IMR-90 (cell line): ENCODE measurements around the gene ZDHHC6.
A peak's percentile ranks its signal among the peaks of the same experiment; 100 is the strongest.

Experiments used
- BHLHE40 ChIP-seq: fragments of 150-350 bp; IDR thresholded peaks from 2 replicates; pipeline ENCODE4 v1.6.1; 2016; ENCODE audit warnings: mild to moderate bottlenecking, low read depth, low read length
- CEBPB ChIP-seq: IDR thresholded peaks from 2 replicates; pipeline ENCODE4 v1.6.1; 2012; ENCODE audit warnings: low read depth, low read length, improper control_type of control experiment
- FOS ChIP-seq: fragments of 150-350 bp; IDR thresholded peaks from 2 replicates; pipeline ENCODE4 v1.6.1; 2016; ENCODE audit warnings: low read depth, low read length
- MAFK ChIP-seq: IDR thresholded peaks from 2 replicates; pipeline ENCODE4 v1.6.1; 2012; ENCODE audit warnings: low read depth, low read length, improper control_type of control experiment
- MAZ ChIP-seq: IDR thresholded peaks from 2 replicates; pipeline ENCODE4 v1.6.1; 2012; ENCODE audit warnings: low read depth, mild to moderate bottlenecking, low read length, improper control_type of control experiment, moderate library complexity, borderline replicate concordance
- MXI1 ChIP-seq: IDR thresholded peaks from 2 replicates; pipeline ENCODE4 v1.6.1; 2012; ENCODE audit warnings: low read depth, mild to moderate bottlenecking, low read length, moderate library complexity, borderline replicate concordance
- NFE2L2 ChIP-seq: fragments of 150-350 bp; IDR thresholded peaks from 2 replicates; pipeline ENCODE4 v1.6.1; 2016; ENCODE audit warnings: low read depth, mild to moderate bottlenecking, low read length
- POLR2A ChIP-seq: IDR thresholded peaks from 2 replicates; pipeline ENCODE4 v1.6.1; 2012; ENCODE audit warnings: mild to moderate bottlenecking, low read depth, low read length
- RAD21 ChIP-seq: IDR thresholded peaks from 2 replicates; pipeline ENCODE4 v1.6.1; 2012; ENCODE audit warnings: low read length, improper control_type of control experiment
- RCOR1 ChIP-seq: IDR thresholded peaks from 2 replicates; pipeline ENCODE4 v1.6.1; 2012; ENCODE audit warnings: mild to moderate bottlenecking, low read length, improper control_type of control experiment; ENCODE audit not compliant: insufficient replicate concordance
- RFX5 ChIP-seq: IDR thresholded peaks from 2 replicates; pipeline ENCODE4 v1.8.0; 2012; ENCODE audit warnings: low read depth, mild to moderate bottlenecking, low read length, moderate library complexity
- SMC3 ChIP-seq: fragments of 150-350 bp; IDR thresholded peaks from 2 replicates; pipeline ENCODE4 v1.6.1; 2016; ENCODE audit warnings: low read depth, mild to moderate bottlenecking, antibody characterized with exemption, low read length, moderate library complexity
- TF ChIP-seq, protein P1 (sequence below): conservative IDR thresholded peaks from 2 replicates; pipeline ENCODE4 v1.5.1; 2012; ENCODE audit warnings: mild to moderate bottlenecking, low read depth, low read length, improper control_type of control experiment
- TF ChIP-seq, protein P2 (sequence below): fragments of 150-350 bp; IDR thresholded peaks from 2 replicates; pipeline ENCODE4 v1.6.1; 2017; ENCODE audit warnings: mild to moderate bottlenecking, antibody characterized with exemption, low read length, low read depth

DNA sequence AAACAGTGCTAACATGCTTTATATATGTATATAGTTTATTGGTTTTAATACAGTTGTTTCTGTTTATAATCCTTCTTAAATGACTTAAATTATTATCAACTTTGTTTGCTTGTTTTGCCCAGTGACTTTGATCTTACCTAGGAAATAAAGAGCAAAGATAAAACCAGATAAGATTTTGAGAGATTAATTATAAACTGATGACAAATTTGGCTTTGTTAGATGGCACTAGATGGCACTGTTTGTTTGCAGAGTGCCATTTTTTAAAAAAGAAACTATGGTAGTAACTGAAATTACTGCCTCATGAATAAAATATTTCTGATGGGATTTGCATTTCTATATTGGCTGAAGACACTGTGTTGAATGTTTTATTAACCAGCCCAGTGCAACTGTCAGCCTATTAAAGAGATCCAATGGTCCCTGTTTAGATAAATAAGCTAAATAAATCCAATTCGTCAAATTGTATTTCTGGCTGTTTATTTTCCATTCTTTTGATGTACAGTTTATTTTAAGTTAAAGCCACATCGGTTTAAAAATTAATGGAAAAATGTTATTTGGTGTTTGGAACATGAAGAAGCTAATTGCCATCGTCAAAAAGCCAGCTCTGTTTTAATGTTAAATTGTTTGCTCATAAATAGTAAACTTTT, 29.0 kb upstream of the ZDHHC6 start:
- TF ChIP-seq POLR2A (no peak), MXI1 (no peak), RFX5 (no peak), FOS (no peak), SMC3 (peak; percentile 68), RAD21 (peak; percentile 82), MAZ (no peak), RCOR1 (no peak), CEBPB (no peak), MAFK (no peak), NFE2L2 (no peak), BHLHE40 (no peak)
- TF ChIP-seq, protein P1, sequence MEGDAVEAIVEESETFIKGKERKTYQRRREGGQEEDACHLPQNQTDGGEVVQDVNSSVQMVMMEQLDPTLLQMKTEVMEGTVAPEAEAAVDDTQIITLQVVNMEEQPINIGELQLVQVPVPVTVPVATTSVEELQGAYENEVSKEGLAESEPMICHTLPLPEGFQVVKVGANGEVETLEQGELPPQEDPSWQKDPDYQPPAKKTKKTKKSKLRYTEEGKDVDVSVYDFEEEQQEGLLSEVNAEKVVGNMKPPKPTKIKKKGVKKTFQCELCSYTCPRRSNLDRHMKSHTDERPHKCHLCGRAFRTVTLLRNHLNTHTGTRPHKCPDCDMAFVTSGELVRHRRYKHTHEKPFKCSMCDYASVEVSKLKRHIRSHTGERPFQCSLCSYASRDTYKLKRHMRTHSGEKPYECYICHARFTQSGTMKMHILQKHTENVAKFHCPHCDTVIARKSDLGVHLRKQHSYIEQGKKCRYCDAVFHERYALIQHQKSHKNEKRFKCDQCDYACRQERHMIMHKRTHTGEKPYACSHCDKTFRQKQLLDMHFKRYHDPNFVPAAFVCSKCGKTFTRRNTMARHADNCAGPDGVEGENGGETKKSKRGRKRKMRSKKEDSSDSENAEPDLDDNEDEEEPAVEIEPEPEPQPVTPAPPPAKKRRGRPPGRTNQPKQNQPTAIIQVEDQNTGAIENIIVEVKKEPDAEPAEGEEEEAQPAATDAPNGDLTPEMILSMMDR: peak; percentile 71
- TF ChIP-seq, protein P2, sequence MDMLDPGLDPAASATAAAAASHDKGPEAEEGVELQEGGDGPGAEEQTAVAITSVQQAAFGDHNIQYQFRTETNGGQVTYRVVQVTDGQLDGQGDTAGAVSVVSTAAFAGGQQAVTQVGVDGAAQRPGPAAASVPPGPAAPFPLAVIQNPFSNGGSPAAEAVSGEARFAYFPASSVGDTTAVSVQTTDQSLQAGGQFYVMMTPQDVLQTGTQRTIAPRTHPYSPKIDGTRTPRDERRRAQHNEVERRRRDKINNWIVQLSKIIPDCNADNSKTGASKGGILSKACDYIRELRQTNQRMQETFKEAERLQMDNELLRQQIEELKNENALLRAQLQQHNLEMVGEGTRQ: no peak
